NCI-H1105 (cell line): Measurements from ENCODE around the gene C17orf58.

Experiments used
- DNase-seq: peaks from one replicate; lab custom pipeline; 2025; lab: John Stamatoyannopoulos, UW

C17orf58 gene

DNA sequence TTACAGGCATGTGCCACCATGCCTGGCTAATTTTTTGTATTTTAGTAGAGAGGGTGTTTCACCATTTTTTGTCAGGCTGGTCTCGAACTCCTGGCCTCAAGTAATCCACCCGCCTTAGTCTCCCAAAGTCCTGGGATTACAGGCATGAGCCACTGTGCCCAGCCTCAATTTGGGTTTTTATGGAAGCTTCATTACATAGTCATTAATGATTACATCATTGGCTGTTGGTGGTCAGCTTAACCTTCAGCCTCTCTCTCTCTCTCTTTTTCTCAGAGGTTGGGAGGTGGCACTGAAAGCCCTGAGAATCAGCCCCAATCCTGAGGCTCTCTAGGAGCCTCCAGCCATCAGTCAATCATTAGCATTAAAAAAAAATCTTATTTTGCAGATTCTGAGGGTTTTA lies 45.3 kb downstream of the C17orf58 start:
- no peak for DNase-seq

- DNase-seq, result no peak
Measured at GRCh38 chr17:67947325-67947813, 48.9 kb downstream of the C17orf58 start.

- no peak for DNase-seq
Measured at GRCh38 chr17:67946513-67946912, 49.8 kb downstream of the C17orf58 start.

GRCh38 chr17:67944035-67944434 lies 52.2 kb downstream of the C17orf58 start:
- DNase-seq, result no peak

GRCh38 chr17:67942810-67943209 lies 53.5 kb downstream of the C17orf58 start:
- DNase-seq, result no peak
